HepG2 (cell line): ENCODE data around the gene S100A4. TPM values are rescaled to one million over a fixed set of nuclear protein-coding genes. Genes with fewer than 3 reads are reported as not detected.

Source experiments
- ATAC-seq: fragments of 200-7000 bp; cut with Tn5 transposase; 3 replicates; pipeline ENCODE4 v1.9.1; 2020; ENCODE audit warnings: mild to moderate bottlenecking, moderate library complexity
- BruUV-seq: library from RNA; stranded (reverse); fragments of 400-500 nt; replicated peaks from 2 replicates; lab custom pipeline; 2021; lab: Mats Ljungman, UMichigan
- CTCF ChIA-PET: fragments of 300-600 bp; formaldehyde crosslinking; extraction: SDS; loops from one replicate; lab custom pipeline; 2021; ENCODE audit warnings: low total read pairs, inconsistent platforms, low intra/inter-chr PET ratio; lab: Yijun Ruan, JAX
- POLR2A ChIA-PET: fragments of 350-600 bp; sonication (Branson Sonifier 250); formaldehyde crosslinking; loops from one replicate; lab custom pipeline; 2020; ENCODE audit warnings: antibody characterized with exemption, inconsistent platforms; lab: Yijun Ruan, JAX
- DNase-seq: peaks from one replicate; pipeline ENCODE4 v3.0.0-alpha.2; 2015; ENCODE audit warnings: low spot score
- FAIRE-seq: peaks from 3 replicates; lab custom pipeline; 2011; peaks lifted over from hg19 to GRCh38; lab: Jason Lieb, UNC
- H2AFZ ChIP-seq: one replicate; pipeline ENCODE4 v1.6.1; 2011; ENCODE audit warnings: low read length, inconsistent platforms
- H3K27ac ChIP-seq: fragments of 300-600 bp; 3 replicates; pipeline ENCODE4 v1.8.0; 2011; ENCODE audit warnings: mixed run types, mild to moderate bottlenecking, mixed read lengths, low read length, inconsistent platforms; ENCODE audit not compliant: insufficient read depth; ENCODE audit errors: extremely low read length
- H3K27me3 ChIP-seq, 2 experiments: fragments of 200-600 bp in 1 of 2; 2 replicates in 1 of 2; 3 replicates in 1 of 2; pipeline versions ENCODE4 v1.6.0 to v1.8.0; 2011; ENCODE audit warnings: low read length in 2 of 2, mild to moderate bottlenecking in 2 of 2, moderate library complexity in 2 of 2, inconsistent platforms in 1 of 2; ENCODE audit not compliant: insufficient read depth in 2 of 2, control insufficient read depth in 1 of 2
- H3K36me3 ChIP-seq, 2 experiments: fragments of 200-600 bp in 1 of 2; replicated peaks in 1 of 2; 2 replicates in 1 of 2; 3 replicates in 1 of 2; pipeline versions ENCODE4 v1.5.1 to v1.8.0; 2011; ENCODE audit warnings: low read length in 2 of 2, inconsistent platforms in 1 of 2; ENCODE audit not compliant: insufficient read depth in 2 of 2, control insufficient read depth in 1 of 2
- H3K4me1 ChIP-seq: 2 replicates; pipeline ENCODE4 v1.5.1; 2012; ENCODE audit warnings: low read length, inconsistent platforms; ENCODE audit not compliant: insufficient read depth
- H3K4me2 ChIP-seq: 2 replicates; pipeline ENCODE4 v1.6.0; 2011; ENCODE audit warnings: low read depth, low read length, inconsistent platforms
- H3K4me3 ChIP-seq, 3 experiments: fragments of 200-600 bp in 1 of 3; sonication (generic), shearing (Covaris generic) in 1 of 3; replicated peaks in 1 of 3; 2 replicates each; pipeline ENCODE4 v1.5.1; 2011 to 2016; ENCODE audit warnings: low read length in 3 of 3, inconsistent platforms in 2 of 3, low read depth in 2 of 3, mild to moderate bottlenecking in 2 of 3, control low read depth in 1 of 3, mixed read lengths in 1 of 3; ENCODE audit not compliant: insufficient read depth in 1 of 3
- H3K79me2 ChIP-seq: one replicate; pipeline ENCODE4 v1.6.1; 2011; ENCODE audit warnings: low read length, inconsistent platforms; ENCODE audit not compliant: insufficient read depth
- H3K9ac ChIP-seq: 2 replicates; pipeline ENCODE4 v1.6.0; 2011; ENCODE audit warnings: mild to moderate bottlenecking, low read depth, low read length, inconsistent platforms; ENCODE audit not compliant: insufficient read depth
- H3K9me3 ChIP-seq: 2 replicates; pipeline ENCODE4 v1.5.1; 2012; ENCODE audit warnings: mild to moderate bottlenecking, low read length
- H4K20me1 ChIP-seq: 2 replicates; pipeline ENCODE4 v1.6.0; 2011; ENCODE audit warnings: inconsistent platforms, mild to moderate bottlenecking, low read length, moderate library complexity; ENCODE audit not compliant: insufficient read depth
- CTCF ChIP-seq: sonication (generic); formaldehyde crosslinking; IDR thresholded peaks from 2 replicates; pipeline ENCODE4 v1.5.0; 2020; ENCODE audit warnings: mild to moderate bottlenecking, missing genetic modification reagents, moderate library complexity
- NRL ChIP-seq: sonication (generic); formaldehyde crosslinking; IDR thresholded peaks from 2 replicates; pipeline ENCODE4 v1.5.0; 2020; ENCODE audit warnings: missing genetic modification reagents, mild to moderate bottlenecking, moderate library complexity, borderline replicate concordance
- ZNF234 ChIP-seq: sonication (generic); formaldehyde crosslinking; conservative IDR thresholded peaks from 2 replicates; pipeline ENCODE4 v1.5.1; 2020; ENCODE audit warnings: mild to moderate bottlenecking, missing genetic modification reagents
- ZNF605 ChIP-seq: sonication (generic); formaldehyde crosslinking; IDR thresholded peaks from 2 replicates; pipeline ENCODE4 v1.8.0; 2022; ENCODE audit warnings: mild to moderate bottlenecking, missing genetic modification reagents
- ZNF747 ChIP-seq: sonication (generic); formaldehyde crosslinking; IDR thresholded peaks from 2 replicates; pipeline ENCODE4 v1.8.1; 2023; ENCODE audit warnings: missing genetic modification reagents, mild to moderate bottlenecking, borderline replicate concordance
- WGBS: methylation state at CpG from one replicate; pipeline ENCODE4 v1.1.6; 2017; ENCODE audit warnings: low lambda C conversion rate; 5-methylcytosine and 5-hydroxymethylcytosine counted together
- in situ Hi-C: cut with HindIII; loops from 2 replicates; pipeline ENCODE4 v1.10.0; 2017; ENCODE audit warnings: low pct_unique_long_range_greater_than_20kb; ENCODE audit not compliant: extremely low pct_ligation_motif_present
- intact Hi-C: fragments of 100-400 bp; cut with micrococcal nuclease; formaldehyde crosslinking; loops from one replicate; pipeline ENCODE4 v1.10.0; 2022; ENCODE audit not compliant: unreplicated experiment
- polyA plus RNA-seq, 8 experiments: library from polyadenylated mRNA; depleted of rRNA in 3 of 8; stranded (reverse) in 7 of 8; unstranded in 1 of 8; fragments of >200 nt; fragmentation: Illumina TruSeq in 4 of 8; extraction: Trizol in 4 of 8; gene quantifications; 2 replicates each; pipeline versions ENCODE4 v1.2.1 to v1.2.3, GENCODE V29; 2011 to 2016; ENCODE audit warnings: low read depth in 4 of 8, missing spikeins in 1 of 8, mixed read lengths in 1 of 8; ENCODE audit not compliant: insufficient read depth in 1 of 8
- total RNA-seq, 5 experiments: library from RNA; depleted of rRNA; stranded (reverse); fragments of >200 nt; fragmentation: Illumina TruSeq; extraction: Trizol; gene quantifications; 2 replicates each; pipeline ENCODE4 v1.2.3, GENCODE V29; 2016; ENCODE audit warnings: low read depth in 1 of 5

Gene S100A4
- total and polyA plus RNA-seq, 2 of the 13 experiments (the other 11 are each of a cell fraction or from before 2014, with no cell fraction given): 12.9 to 20.2 TPM

DNA sequence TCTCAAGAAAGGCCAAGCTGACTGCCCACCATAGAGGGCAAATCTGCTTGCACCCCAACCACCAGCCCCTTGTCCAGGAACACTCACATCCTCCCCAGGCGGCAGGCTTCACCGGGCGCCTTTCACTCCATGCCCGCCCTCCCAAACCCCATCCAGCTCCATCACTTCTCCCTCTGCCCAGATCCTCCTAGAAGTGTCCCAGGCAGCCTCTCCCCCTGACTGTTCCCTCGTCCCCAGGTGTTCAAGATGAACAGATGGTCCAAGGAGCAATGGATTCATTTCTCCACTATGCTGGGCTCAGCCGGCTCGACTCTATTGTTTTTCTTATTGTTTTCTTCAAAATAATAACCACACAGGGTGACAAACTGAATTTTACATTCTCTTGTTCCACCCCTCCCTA lies 31.9 kb downstream of the S100A4 start:
- intact Hi-C loops: loop anchor here (5.0 kb wide), 1 partner anchor 114 kb away; the partner anchor contains the start of genes S100A1 and S100A13
- 59% methylated on average over 7 of the region's 7 CpGs for WGBS
- no peak for ATAC-seq

More for the DNA sequence above, 31.9 kb downstream of the S100A4 start:
- ChIA-PET POLR2A (no interaction called here), CTCF (no interaction called here)
- FAIRE-seq (no peak), DNase-seq (no peak)
- Histone ChIP-seq H2AFZ (no peak overlapping the region), H3K9me3 (no peaks in the 10 kb centered on the region), H3K9ac (no peak overlapping the region), H3K27me3 (no peaks in the 10 kb centered on the region; a peak in 3 of 5 replicates), H4K20me1 (no peaks in the 10 kb centered on the region), H3K36me3 (no peaks in the 10 kb centered on the region), H3K27ac (no peak overlapping the region), H3K79me2 (no peaks in the 10 kb centered on the region), H3K4me3 (no peak overlapping the region), H3K4me2 (no peak overlapping the region), H3K4me1 (peaks cover 11% of the 10 kb centered on the region; the same call in 1 of the 2 replicates)
- in situ Hi-C loops: loop anchor here (10.0 kb wide), 2 partner anchors 231 to 261 kb away; partner anchors contain the start of gene SLC27A3
- TF ChIP-seq ZNF234 (CRISPR knock-in tag) (no peak), NRL (no peak), ZNF747 (CRISPR knock-in tag) (no peak), ZNF605 (CRISPR knock-in tag) (no peak), CTCF (no peak)
- BruUV-seq: no TSS peak
